Endothelial cell of umbilical vein (primary cell): ENCODE data around the gene COG5. TPM values are rescaled to one million over a fixed set of nuclear protein-coding genes. Genes with fewer than 3 reads are reported as not detected.

Experiments used
- BruUV-seq: library from RNA; stranded (reverse); fragments of 400-500 nt; replicated peaks from 2 replicates; lab custom pipeline; 2021; lab: Mats Ljungman, UMichigan
- CTCF ChIA-PET: fragments of 300-600, 350-600 bp; sonication (Branson Sonifier 250); formaldehyde crosslinking; loops from one replicate; lab custom pipeline; 2021; ENCODE audit warnings: antibody characterized with exemption, inconsistent platforms; lab: Charles Lee
- POLR2A ChIA-PET: fragments of 300-600, 350-600 bp; sonication (Branson Sonifier 250); formaldehyde crosslinking; loops from one replicate; lab custom pipeline; 2021; ENCODE audit warnings: antibody characterized with exemption, inconsistent platforms; lab: Charles Lee
- DNase-seq: peaks from one replicate; pipeline ENCODE4 v3.0.0-alpha.2; 2011; ENCODE audit warnings: low read depth, low spot score
- FAIRE-seq: peaks from 2 replicates; lab custom pipeline; 2011; peaks lifted over from hg19 to GRCh38; lab: Jason Lieb, UNC
- H2AFZ ChIP-seq: 2 replicates; pipeline ENCODE4 v1.6.0; 2012; ENCODE audit warnings: low read depth, low read length, control low read depth, inconsistent platforms
- H3K27ac ChIP-seq: 2 replicates; pipeline ENCODE4 v1.5.1; 2011; ENCODE audit warnings: low read depth, mild to moderate bottlenecking, control low read depth, low read length, moderate library complexity; ENCODE audit not compliant: insufficient read depth
- H3K27me3 ChIP-seq, 2 experiments: 2 replicates each; pipeline versions ENCODE4 v1.6.0 to v1.6.1; 2011; ENCODE audit warnings: low read length in 2 of 2, mixed read lengths in 1 of 2; ENCODE audit not compliant: control insufficient read depth in 2 of 2, insufficient read depth in 2 of 2
- H3K36me3 ChIP-seq, 2 experiments: 2 replicates in 1 of 2; 3 replicates in 1 of 2; pipeline ENCODE4 v1.5.1; 2011; ENCODE audit warnings: low read length in 2 of 2, mild to moderate bottlenecking in 1 of 2, moderate library complexity in 1 of 2; ENCODE audit not compliant: control insufficient read depth in 2 of 2, insufficient read depth in 2 of 2; ENCODE audit errors: extremely low read depth in 1 of 2
- H3K4me1 ChIP-seq: 3 replicates; pipeline ENCODE4 v1.5.1; 2011; ENCODE audit warnings: mild to moderate bottlenecking, low read length; ENCODE audit not compliant: control insufficient read depth, insufficient read depth; ENCODE audit errors: extremely low read depth
- H3K4me2 ChIP-seq: 2 replicates; pipeline ENCODE4 v1.6.1; 2011; ENCODE audit warnings: low read length, control low read depth, mixed read lengths; ENCODE audit not compliant: insufficient read depth
- H3K4me3 ChIP-seq, 3 experiments: fragments of 200-600 bp in 1 of 3; sonication (generic), shearing (Covaris generic) in 1 of 3; replicated peaks in 1 of 3; 2 replicates each; pipeline ENCODE4 v1.5.1; 2011 to 2016; ENCODE audit warnings: control low read depth in 3 of 3, low read length in 3 of 3, mild to moderate bottlenecking in 2 of 3, inconsistent platforms in 1 of 3, low read depth in 1 of 3, moderate library complexity in 1 of 3; ENCODE audit not compliant: insufficient read depth in 1 of 3
- H3K79me2 ChIP-seq: 2 replicates; pipeline ENCODE4 v1.6.0; 2012; ENCODE audit warnings: low read length, inconsistent platforms; ENCODE audit not compliant: control insufficient read depth, insufficient read depth
- H3K9ac ChIP-seq: replicated peaks from 2 replicates; pipeline ENCODE3; 2011; ENCODE audit warnings: low read length, control low read depth; ENCODE audit not compliant: insufficient read depth; ENCODE audit errors: extremely low read depth
- H3K9me1 ChIP-seq: replicated peaks from 3 replicates; pipeline ENCODE4 v1.6.0; 2011; ENCODE audit warnings: mild to moderate bottlenecking, low read length; ENCODE audit not compliant: control insufficient read depth, insufficient read depth; ENCODE audit errors: extremely low read depth
- H3K9me3 ChIP-seq: replicated peaks from 2 replicates; pipeline ENCODE4 v1.5.1; 2012; ENCODE audit warnings: low read length, inconsistent platforms; ENCODE audit not compliant: control insufficient read depth, insufficient read depth
- H4K20me1 ChIP-seq: replicated peaks from 2 replicates; pipeline ENCODE3; 2011; ENCODE audit warnings: mild to moderate bottlenecking, low read length; ENCODE audit not compliant: control insufficient read depth, insufficient read depth; ENCODE audit errors: extremely low read depth
- EZH2 ChIP-seq: IDR thresholded peaks from 2 replicates; pipeline ENCODE4 v1.6.1; 2012; ENCODE audit warnings: borderline replicate concordance, low read depth, mild to moderate bottlenecking, moderate library complexity, low read length, inconsistent platforms; ENCODE audit not compliant: severe bottlenecking
- FOS ChIP-seq: IDR thresholded peaks from 2 replicates; pipeline ENCODE4 v1.6.1; 2011; ENCODE audit warnings: mild to moderate bottlenecking, low read length, moderate library complexity, borderline replicate concordance; ENCODE audit not compliant: insufficient read depth
- GATA2 ChIP-seq: IDR thresholded peaks from 2 replicates; pipeline ENCODE4 v1.7.0; 2011; ENCODE audit warnings: low read depth, mild to moderate bottlenecking, moderate library complexity, mixed read lengths, low read length; ENCODE audit not compliant: insufficient read length, insufficient read depth
- JUN ChIP-seq: IDR thresholded peaks from 2 replicates; pipeline ENCODE4 v1.6.1; 2011; ENCODE audit warnings: borderline replicate concordance, low read depth; ENCODE audit not compliant: insufficient read length, insufficient read depth
- MYC ChIP-seq: IDR thresholded peaks from one replicate; pipeline ENCODE4 v1.6.1; 2011; ENCODE audit warnings: mild to moderate bottlenecking, low read depth, low read length
- POLR2A ChIP-seq: IDR thresholded peaks from 2 replicates; pipeline ENCODE4 v1.6.1; 2012; ENCODE audit warnings: low read depth, mild to moderate bottlenecking, control low read depth, low read length
- POLR2AphosphoS5 ChIP-seq: IDR thresholded peaks from 2 replicates; pipeline ENCODE4 v1.6.1; 2012; ENCODE audit warnings: low read depth, mild to moderate bottlenecking, control low read depth, low read length, moderate library complexity; ENCODE audit not compliant: insufficient read depth
- dilution Hi-C: fragments of 300-500 bp; cut with MboI; formaldehyde crosslinking; loops from one replicate; pipeline ENCODE4 v1.15.0; 2019; ENCODE audit warnings: low sequenced_read_pairs; ENCODE audit not compliant: extremely low pct_ligation_motif_present
- intact Hi-C: fragments of 100-400 bp; cut with micrococcal nuclease; formaldehyde crosslinking; loops from one replicate; pipeline ENCODE4 v1.10.0; 2022
- polyA plus RNA-seq, 4 experiments: library from polyadenylated mRNA; depleted of rRNA in 3 of 4; stranded (reverse) in 3 of 4; unstranded in 1 of 4; fragments of >200 nt; gene quantifications; 2 replicates each; pipeline versions ENCODE4 v1.2.1 to v1.2.3, GENCODE V29; 2011 to 2012; ENCODE audit warnings: missing spikeins in 1 of 4
- total RNA-seq: library from RNA; stranded (reverse); gene quantifications from 2 replicates; pipeline ENCODE4 v1.2.3, GENCODE V29; 2021

Gene COG5
- total and polyA plus RNA-seq, 2 donors (not counting 3 experiments of a cell fraction or from before 2014, with no cell fraction given), result 18.8 to 45.3 TPM

DNA sequence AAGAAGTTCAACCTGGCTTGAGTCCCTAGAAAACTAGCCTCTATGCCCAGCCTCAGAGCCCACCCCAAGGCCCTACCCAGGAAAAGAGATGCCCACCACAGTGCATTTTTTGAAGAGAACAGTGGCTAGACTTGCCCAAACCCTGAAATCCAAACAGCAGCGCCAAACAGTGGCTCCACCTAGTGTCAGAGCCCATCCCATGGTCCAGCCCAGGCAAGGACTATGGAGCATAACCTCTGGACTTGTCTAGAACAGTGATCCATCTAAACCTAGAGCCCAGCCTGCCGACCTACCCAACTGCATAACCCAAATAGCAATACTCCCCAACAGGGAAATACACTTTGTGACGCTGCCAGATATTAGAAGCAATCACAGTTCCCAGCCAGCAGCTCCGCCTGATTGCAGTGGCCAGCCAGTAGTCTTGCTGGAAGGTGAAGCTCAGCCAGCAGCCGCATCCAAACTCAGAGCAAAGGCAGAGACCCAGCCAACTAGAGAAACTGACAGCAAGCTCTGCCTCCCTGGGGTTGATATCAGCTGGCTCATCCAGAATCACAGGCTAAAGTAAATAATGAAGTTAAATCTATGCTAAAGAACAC is 350.4 kb downstream of the COG5 start:
- peaks cover 0 to 6% of the 10 kb centered on the region in 2 experiments for H3K36me3 ChIP-seq
- no peak overlapping the region for H2AFZ ChIP-seq
- no peaks in the 10 kb centered on the region for H3K9me1 ChIP-seq
- H3K4me3 ChIP-seq, result no peak overlapping the region
- CTCF ChIA-PET, result interaction anchor here (1.1 kb wide), 1 partner anchor 10 kb away, joined by 3 read pairs; no protein-coding TSS in a partner anchor
- DNase-seq (no peak), FAIRE-seq (no peak)
- no peaks in the 10 kb centered on the region for H4K20me1 ChIP-seq
- H3K79me2 ChIP-seq, result no peaks in the 10 kb centered on the region
- H3K4me2 ChIP-seq, result no peak overlapping the region
- H3K4me1 ChIP-seq, result no peaks in the 10 kb centered on the region
- no TSS peak for BruUV-seq
- no peaks in the 10 kb centered on the region for H3K27me3 ChIP-seq
- no peaks in the 10 kb centered on the region for H3K9me3 ChIP-seq
- dilution Hi-C loops, result no loop called here
- H3K27ac ChIP-seq, result no peak overlapping the region
- POLR2A ChIA-PET, result no interaction called here
- intact Hi-C loops, result no loop called here
- TF ChIP-seq MYC (no peak), EZH2 (no peak), POLR2A (no peak), JUN (no peak)
- no peak overlapping the region for H3K9ac ChIP-seq

DNA sequence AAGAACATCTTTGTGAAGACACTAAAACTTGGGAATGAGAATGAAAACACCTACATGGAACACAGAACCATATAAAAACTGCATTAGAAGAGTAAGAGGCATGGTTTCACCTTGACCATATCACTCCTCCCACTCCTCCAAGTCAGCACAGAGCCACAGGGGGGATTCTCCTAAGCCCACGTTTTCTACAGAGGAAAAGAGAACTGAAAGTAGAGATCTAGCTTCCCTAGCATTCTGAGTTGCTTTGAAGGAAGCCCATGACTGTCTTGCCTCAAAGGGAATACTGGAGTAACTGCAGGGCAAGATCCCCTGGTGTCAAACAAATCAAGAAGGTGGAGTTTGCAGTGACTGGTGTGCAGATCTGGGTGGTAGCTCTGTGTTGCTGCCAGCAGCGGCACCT is 351.0 kb downstream of the COG5 start:
- Histone ChIP-seq H3K4me1 (no peaks in the 10 kb centered on the region), H3K9me1 (no peaks in the 10 kb centered on the region), H4K20me1 (no peaks in the 10 kb centered on the region), H3K79me2 (no peaks in the 10 kb centered on the region), H3K9ac (no peak overlapping the region), H2AFZ (no peak overlapping the region), H3K4me2 (no peak overlapping the region), H3K4me3 (no peak overlapping the region), H3K36me3 (peaks cover 0 to 6% of the 10 kb centered on the region in 2 experiments), H3K27ac (no peak overlapping the region), H3K27me3 (no peaks in the 10 kb centered on the region), H3K9me3 (no peaks in the 10 kb centered on the region)
- dilution Hi-C loops, result no loop called here
- TF ChIP-seq GATA2 (no peak), MYC (no peak), JUN (no peak), POLR2A (no peak), EZH2 (no peak), FOS (no peak), POLR2AphosphoS5 (no peak)
- ChIA-PET POLR2A (no interaction called here), CTCF (interaction anchor here (1.0 to 1.4 kb wide), 2 partner anchors 9 to 662 kb away, joined by 3 read pairs; no protein-coding TSS in a partner anchor)
- intact Hi-C loops, result no loop called here
- BruUV-seq, result no TSS peak
- FAIRE-seq (no peak), DNase-seq (no peak)
